HL-60 (cell line): ENCODE data around the gene PAX5.

ENCODE experiments used
- CTCF ChIP-seq: IDR thresholded peaks from one replicate; pipeline ENCODE4 v1.5.1; 2011; ENCODE audit warnings: low read length, control low read depth, inconsistent platforms; ENCODE audit not compliant: insufficient read depth
- GABPA ChIP-seq: IDR thresholded peaks from 2 replicates; pipeline ENCODE4 v1.6.1; 2012; ENCODE audit warnings: low read depth

GRCh38 chr9:36868586-36869282 lies 165.3 kb downstream of the PAX5 start:
- TF ChIP-seq CTCF = no peak
- TF ChIP-seq GABPA = no peak
